ENCODE measurements around the gene TSPAN9.

DNA sequence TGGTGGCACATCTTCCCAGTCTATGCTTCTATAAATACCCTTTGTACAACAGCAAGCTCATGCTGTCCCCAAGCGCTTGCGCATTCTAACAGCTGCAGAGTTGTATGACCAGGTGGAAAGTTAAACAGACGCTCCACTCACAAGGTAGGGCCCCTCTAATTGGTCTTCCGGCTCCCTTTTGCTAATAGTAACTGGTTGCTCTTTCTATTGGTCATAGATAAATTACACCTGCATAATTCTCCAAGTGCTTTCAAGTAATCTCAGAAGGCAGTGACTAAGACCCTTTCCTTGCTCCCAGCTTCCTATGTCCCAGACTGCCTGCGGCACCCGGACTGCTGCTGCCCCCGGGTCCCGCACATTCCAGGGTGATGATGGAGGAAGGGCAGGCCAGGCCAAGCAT is 6.1 kb upstream of the TSPAN9 start:
- TF ChIP-seq, protein P1, sequence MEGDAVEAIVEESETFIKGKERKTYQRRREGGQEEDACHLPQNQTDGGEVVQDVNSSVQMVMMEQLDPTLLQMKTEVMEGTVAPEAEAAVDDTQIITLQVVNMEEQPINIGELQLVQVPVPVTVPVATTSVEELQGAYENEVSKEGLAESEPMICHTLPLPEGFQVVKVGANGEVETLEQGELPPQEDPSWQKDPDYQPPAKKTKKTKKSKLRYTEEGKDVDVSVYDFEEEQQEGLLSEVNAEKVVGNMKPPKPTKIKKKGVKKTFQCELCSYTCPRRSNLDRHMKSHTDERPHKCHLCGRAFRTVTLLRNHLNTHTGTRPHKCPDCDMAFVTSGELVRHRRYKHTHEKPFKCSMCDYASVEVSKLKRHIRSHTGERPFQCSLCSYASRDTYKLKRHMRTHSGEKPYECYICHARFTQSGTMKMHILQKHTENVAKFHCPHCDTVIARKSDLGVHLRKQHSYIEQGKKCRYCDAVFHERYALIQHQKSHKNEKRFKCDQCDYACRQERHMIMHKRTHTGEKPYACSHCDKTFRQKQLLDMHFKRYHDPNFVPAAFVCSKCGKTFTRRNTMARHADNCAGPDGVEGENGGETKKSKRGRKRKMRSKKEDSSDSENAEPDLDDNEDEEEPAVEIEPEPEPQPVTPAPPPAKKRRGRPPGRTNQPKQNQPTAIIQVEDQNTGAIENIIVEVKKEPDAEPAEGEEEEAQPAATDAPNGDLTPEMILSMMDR (IDR thresholded peaks at IDR 0.05; ENCODE audit: low read depth, low read length), result no peak
- TF ChIP-seq POLR2A (IDR thresholded peaks at IDR 0.05; ENCODE audit: extremely low read depth, insufficient read length) (no peak), MYC (IDR thresholded peaks at IDR 0.05; ENCODE audit: low read depth, low read length) (no peak)

All from NB4 (cell line).